Colonic mucosa (tissue), 4 donors: Measurements from ENCODE around the gene TMEM266. TPM values are rescaled to one million over a fixed set of nuclear protein-coding genes. Genes with fewer than 3 reads are reported as not detected.

Experiments
- DNase-seq: peaks from one replicate; pipeline ENCODE4 v3.0.0-alpha.2; 2020
- H3K27ac ChIP-seq: fragments of 200-600 bp; one replicate; pipeline ENCODE4 v1.8.0; 2021
- H3K27me3 ChIP-seq: fragments of 200-600 bp; one replicate; pipeline ENCODE4 v1.8.0; 2021
- H3K36me3 ChIP-seq: fragments of 200-600 bp; one replicate; pipeline ENCODE4 v1.8.0; 2021
- H3K4me1 ChIP-seq: fragments of 200-600 bp; one replicate; pipeline ENCODE4 v1.8.0; 2021; ENCODE audit warnings: mild to moderate bottlenecking
- H3K4me3 ChIP-seq: fragments of 200-600 bp; one replicate; pipeline ENCODE4 v1.8.0; 2021
- H3K9ac ChIP-seq, 2 donors: one replicate each; pipeline ENCODE4 v1.7.0; 2013; ENCODE audit warnings: control low read depth in 2 of 2, low read depth in 2 of 2, low read length in 2 of 2
- H3K9me3 ChIP-seq: fragments of 200-600 bp; one replicate; pipeline ENCODE4 v1.8.0; 2021
- CTCF ChIP-seq: fragments of 200-600 bp; IDR thresholded peaks from one replicate; pipeline ENCODE4 v1.8.0; 2022; ENCODE audit warnings: antibody characterized with exemption, mild to moderate bottlenecking
- intact Hi-C: fragments of 100-400 bp; cut with DNase I; formaldehyde crosslinking; loops from one replicate; pipeline ENCODE4 v1.14.1; 2022
- total RNA-seq, 2 donors: library from RNA; stranded (reverse); fragmentation: NEBNext Ultra II Directional in 1 of 2; extraction: Animal tissue kit (Norgen Biotek cat#: 25700) in 1 of 2; gene quantifications; one replicate each; pipeline ENCODE4 v1.2.1, GENCODE V29; 2021
- donor health status: healthy.
- donor health status: DM: no; HTN: no; CAD: no.
- donor health status: DM: no; HTN: no; CAD: no.

Gene TMEM266
- total RNA-seq, 2 donors from 2014 or later: not detected

DNA sequence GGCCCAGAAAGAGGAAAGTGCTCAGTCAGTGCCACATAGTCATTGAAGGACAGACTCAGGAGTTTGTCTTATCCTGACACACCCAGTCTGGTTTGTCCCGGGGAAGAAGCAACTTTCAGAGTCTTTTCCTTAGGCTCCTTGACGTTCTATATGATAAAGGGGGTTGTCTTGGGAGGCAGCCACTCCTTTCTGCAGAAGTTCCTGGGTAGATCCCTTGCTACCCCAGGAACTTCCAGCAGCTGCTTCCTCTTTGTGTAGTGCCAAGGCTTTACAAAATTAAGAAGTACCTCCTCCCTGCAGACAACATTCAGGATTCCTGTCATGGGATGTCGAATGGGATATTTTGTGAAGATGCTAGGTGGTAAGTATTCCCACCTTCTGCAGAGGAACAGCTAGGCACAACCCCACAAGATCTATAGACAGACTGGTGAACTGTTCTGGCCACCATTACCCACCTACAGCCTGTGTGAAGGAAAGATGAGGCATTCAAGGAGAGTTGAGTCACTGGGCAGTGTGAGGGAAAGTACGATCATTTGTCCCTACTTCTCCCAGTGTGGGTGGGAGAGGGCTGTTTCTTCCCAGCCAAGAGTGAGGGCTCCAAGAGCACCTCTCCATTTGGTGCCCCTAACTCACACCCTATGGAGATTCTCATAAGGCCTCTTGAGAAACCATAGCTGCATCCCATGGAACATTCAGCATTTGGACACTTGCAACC lies 11.3 kb downstream of the TMEM266 start:
- H3K36me3 ChIP-seq: no peaks in the 10 kb centered on the region
- DNase-seq: no peak
- H3K9me3 ChIP-seq: no peaks in the 10 kb centered on the region
- no peaks in the 10 kb centered on the region for H3K27me3 ChIP-seq
- H3K4me3 ChIP-seq: no peak overlapping the region
- H3K4me1 ChIP-seq: no peaks in the 10 kb centered on the region
- intact Hi-C loops: no loop called here
- H3K9ac ChIP-seq: no peak overlapping the region
- TF ChIP-seq CTCF: no peak
- H3K27ac ChIP-seq: no peak overlapping the region

DNA sequence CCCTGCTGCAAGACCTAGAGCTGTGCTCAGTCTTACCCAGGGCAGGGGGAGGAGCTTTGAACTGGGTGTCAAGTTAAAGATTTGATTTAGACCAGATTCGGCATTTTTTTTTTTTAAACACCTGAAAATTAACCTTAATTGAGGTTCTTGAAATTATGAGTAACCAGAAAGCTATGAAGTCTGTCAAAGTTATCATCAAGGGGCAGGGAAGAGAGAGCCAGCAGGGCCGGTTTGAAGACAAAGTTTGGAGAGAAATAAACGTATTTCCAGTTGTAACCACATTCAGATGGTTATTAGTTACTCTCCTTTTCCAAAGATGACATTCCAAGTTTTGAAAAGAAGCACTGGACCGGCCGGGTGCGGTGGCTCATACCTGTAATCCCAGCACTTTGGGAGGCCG lies 12.0 kb downstream of the TMEM266 start:
- Histone ChIP-seq H3K27ac (no peak overlapping the region), H3K27me3 (no peaks in the 10 kb centered on the region), H3K9me3 (no peaks in the 10 kb centered on the region), H3K4me3 (no peak overlapping the region), H3K9ac (no peak overlapping the region), H3K36me3 (no peaks in the 10 kb centered on the region), H3K4me1 (no peaks in the 10 kb centered on the region)
- DNase-seq: no peak
- intact Hi-C loops: no loop called here
- no peak for TF ChIP-seq CTCF

DNA sequence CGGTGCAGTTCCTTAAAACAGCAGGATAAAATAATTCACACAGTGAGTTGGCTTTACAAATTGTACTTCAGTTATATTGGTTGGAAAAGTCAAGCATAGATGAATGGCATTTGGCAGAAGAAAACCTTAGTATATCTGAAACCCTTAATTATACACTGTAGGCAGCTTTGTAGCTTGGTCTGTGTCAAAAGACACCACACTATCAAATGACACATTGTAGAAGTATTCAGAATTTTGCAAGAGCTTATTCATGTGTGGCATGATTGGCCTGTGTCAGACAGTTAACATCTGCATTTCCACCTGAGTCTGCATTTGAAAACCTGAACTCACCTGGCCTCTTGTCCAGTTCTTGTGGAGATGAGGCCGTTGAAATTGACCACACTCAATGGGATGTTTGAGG lies 13.8 kb downstream of the TMEM266 start:
- Histone ChIP-seq H3K4me3 (no peak overlapping the region), H3K9ac (no peak overlapping the region), H3K27ac (no peak overlapping the region), H3K9me3 (no peaks in the 10 kb centered on the region), H3K36me3 (no peaks in the 10 kb centered on the region), H3K4me1 (no peaks in the 10 kb centered on the region), H3K27me3 (no peaks in the 10 kb centered on the region)
- intact Hi-C loops: no loop called here
- no peak for TF ChIP-seq CTCF
- no peak for DNase-seq

DNA sequence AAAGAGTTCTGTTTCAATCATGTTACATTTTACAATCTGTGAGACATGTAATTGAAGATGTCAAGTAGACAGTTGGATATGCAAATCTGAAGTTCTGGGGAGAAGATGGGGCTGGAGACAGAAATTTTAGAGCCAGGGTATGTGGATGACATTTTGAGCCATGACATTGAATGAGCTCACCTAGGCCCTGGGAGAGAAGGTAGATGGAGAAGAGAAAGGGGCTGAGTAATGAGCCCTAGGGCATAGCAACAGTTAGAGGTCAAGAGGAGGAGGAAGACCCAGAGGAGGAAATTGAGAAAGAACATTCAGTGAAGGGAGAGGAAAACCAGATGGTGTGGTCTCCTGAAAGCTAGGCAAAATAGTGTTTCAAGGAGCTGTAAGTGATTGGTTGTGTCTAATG lies 15.3 kb downstream of the TMEM266 start:
- Histone ChIP-seq H3K27me3 (no peaks in the 10 kb centered on the region), H3K9me3 (no peaks in the 10 kb centered on the region), H3K36me3 (no peaks in the 10 kb centered on the region), H3K4me1 (no peaks in the 10 kb centered on the region), H3K27ac (no peak overlapping the region), H3K4me3 (no peak overlapping the region), H3K9ac (no peak overlapping the region)
- DNase-seq: no peak
- intact Hi-C loops: no loop called here
- no peak for TF ChIP-seq CTCF

DNA sequence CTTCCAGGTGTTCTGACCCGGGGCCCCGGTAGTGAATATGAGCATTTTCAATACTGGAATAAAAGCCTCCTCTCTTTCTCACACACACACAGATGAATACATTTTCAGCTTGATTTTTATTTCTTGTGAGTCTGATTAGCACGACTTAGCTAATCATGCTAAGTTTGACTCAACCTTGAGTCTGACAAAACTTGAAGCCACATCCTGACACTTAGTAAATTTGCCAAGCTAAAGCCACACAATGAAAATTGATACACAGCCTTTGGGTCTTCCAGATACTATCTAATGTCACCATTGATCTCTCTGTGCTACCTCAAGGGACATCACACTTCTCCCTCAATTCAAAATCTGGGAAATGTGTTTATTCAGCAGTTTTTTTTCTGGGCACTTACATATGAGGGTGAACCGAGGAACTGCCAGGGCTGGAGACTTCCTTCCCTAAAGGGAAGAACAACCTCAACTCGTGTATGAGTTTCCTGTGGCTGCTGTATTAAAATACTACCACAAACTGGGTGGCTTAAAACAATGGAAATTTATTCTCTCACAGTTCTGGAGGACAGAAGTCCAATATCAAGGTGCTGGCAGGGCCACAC lies 18.6 kb downstream of the TMEM266 start:
- intact Hi-C loops: no loop called here
- TF ChIP-seq CTCF: no peak
- no peaks in the 10 kb centered on the region for H3K27me3 ChIP-seq
- no peaks in the 10 kb centered on the region for H3K36me3 ChIP-seq
- H3K27ac ChIP-seq: no peak overlapping the region
- H3K9ac ChIP-seq: no peak overlapping the region
- no peaks in the 10 kb centered on the region for H3K9me3 ChIP-seq
- no peaks in the 10 kb centered on the region for H3K4me1 ChIP-seq
- H3K4me3 ChIP-seq: no peak overlapping the region
- DNase-seq: no peak
